HG03432 (cell line): ENCODE results near the gene OLA1.
"Not testable (repeated sequence)": the region's sequence is repeated elsewhere in the genome, so short reads cannot be mapped to it uniquely, and the experiment has no call there.

ENCODE experiments used
- ATAC-seq: cut with Tn5 transposase; IDR thresholded peaks from one replicate; pipeline ENCODE4 v1.9.1; 2021; ENCODE audit warnings: mild to moderate bottlenecking, moderate library complexity; ENCODE audit not compliant: unreplicated experiment

The OLA1 gene

DNA sequence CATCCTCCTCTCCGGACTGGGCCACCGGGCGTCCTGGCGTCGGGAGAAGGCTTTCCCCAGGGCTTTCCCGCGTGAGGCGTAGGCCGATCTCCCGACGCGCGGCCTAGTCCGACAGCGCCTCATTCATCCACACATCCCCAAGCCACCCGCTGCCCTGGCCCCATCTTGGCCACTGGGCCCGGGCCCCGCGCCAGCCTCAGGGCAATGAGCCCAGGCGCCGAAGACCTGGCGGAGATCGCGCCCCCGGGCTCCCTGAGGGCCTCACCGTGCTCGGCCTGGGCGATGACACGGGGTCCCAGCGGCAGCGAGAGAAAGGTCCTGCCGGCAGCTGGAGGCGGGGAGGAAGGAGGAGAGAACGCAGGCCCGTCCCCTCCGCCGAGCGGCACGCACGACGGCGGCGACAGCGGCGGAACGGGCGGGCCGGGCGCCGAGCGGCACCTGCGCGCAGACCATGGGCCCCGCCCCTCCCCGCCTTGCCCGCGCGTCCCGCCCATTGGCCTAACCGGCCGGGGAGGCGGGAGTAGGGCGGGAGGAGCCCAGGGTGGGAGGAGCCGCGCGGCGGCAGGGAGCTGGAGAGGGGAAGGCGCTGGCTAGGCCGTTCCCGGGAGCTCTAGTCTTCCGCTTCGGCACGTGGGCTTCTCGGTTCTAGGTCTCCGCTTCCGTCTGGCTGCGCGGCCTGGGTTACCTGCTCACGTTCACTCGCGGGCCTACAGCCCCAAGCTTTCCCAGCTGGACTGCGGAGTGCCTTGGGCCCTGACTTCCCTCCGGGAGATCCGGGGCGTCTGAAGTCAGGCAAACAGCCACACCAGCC, at the start of gene OLA1:
TSS of gene OLA1 (minus strand) at position 346 of the 811 bp plus-strand sequence. CDS start 1,717 bp downstream, outside the sequence.
- peak; percentile 97 for ATAC-seq

DNA sequence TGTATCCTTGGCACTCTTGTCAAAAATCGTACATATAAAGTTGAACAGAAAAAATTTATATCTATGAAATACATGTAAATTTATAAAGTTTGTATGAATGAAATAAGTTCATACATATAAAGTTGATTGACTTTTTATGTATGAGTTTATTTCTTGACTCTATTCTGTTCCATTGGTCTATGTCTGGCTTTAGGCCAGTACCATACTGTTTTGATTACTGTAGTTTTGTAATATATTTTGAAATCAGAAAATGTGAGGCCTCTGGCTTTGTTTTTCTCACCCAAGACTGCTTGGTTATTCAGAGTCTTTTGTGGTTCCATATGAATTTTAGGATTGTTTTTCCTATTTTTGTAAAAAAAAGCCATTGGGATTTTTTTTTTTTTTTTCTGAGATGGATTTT, 44.6 kb upstream of the OLA1 start:
- no peak for ATAC-seq

DNA sequence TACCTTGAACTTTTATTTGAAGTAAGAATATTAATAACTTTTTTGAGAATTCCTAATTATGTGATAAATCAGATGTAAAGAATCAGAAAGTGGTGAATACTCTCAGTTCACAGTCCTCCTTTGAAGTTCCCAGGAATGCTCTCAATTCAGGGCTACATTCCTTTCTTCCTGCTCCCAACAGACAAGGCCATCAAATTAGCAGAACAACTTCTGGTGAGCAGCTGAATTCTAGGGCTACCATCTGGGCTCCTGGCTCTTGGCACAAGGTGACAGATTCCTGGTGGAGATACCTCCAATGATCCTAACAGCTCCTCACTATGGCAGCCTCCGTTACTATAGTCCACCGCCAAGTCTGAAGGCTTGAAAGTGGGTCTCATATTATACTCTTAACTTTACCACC, 37.8 kb upstream of the OLA1 start:
- no peak for ATAC-seq

DNA sequence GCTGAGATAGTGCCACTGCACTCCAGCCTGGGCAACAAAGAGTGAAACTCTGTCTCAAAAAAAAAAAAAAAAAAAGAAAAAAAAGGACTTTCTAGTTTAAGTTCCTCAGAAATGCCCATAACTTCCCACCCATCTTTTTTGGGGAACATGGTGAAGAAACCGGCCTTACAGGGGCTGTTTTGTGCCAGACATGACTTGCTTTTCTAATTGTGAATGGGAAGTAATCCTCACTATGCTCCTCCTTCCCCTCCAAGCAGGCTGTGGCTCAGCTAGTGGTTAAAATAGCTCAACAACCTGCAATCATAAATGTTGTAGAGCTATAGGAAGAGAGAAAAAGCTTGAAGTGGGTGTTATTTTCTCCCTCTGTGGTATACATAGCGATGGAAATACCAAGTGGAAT, 34.1 kb upstream of the OLA1 start:
- no peak for ATAC-seq

DNA sequence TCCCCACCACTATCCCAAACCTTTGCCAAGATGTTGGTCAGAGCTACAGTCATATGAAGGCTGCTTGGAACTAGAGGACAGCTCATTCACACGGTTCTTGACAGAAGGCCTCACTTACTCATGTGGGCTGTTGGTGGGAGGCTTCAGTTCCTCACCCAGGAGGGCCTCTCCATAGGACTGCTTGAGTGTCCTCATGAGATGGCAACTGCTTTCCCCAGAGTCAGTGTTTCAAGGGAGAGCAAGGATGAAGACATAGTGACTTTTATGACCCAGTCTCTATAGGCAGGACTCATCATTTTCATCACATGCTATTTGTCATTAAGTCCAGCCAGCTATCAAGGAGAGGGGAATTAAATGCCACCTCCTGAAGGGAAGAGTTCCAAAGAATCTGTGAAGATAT, 33.4 kb upstream of the OLA1 start:
- no peak for ATAC-seq

DNA sequence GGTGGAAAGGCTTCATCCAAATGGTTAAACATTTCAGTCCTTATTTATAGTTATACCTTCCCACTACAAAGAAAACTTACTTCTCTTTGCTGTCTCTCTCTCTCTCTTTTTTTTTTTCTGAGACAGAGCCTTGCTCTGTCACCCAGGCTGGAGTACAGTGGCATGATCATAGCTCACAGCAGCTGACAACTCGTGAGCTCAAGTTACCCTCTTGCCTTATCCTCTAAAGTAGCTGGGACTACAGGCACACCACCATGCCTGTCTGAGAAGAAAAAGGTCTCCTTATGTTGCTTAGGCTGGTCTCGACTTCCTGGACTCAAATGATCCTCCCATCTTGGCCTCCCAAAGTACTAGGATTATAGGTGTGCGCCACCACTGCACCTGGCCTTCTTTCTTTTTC, 32.3 kb upstream of the OLA1 start:
- ATAC-seq = no peak

DNA sequence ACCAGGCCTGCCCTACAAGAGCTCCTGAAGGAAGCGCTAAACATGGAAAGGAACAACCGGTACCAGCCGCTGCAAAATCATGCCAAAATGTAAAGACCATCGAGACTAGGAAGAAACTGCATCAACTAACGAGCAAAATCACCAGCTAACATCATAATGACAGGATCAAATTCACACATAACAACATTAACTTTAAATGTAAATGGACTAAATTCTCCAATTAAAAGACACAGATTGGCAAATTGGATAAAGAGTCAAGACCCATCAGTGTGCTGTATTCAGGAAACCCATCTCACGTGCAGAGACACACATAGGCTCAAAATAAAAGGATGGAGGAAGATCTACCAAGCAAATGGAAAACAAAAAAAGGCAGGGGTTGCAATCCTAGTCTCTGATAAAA, 21.9 kb upstream of the OLA1 start:
- not testable (repeated sequence) for ATAC-seq

DNA sequence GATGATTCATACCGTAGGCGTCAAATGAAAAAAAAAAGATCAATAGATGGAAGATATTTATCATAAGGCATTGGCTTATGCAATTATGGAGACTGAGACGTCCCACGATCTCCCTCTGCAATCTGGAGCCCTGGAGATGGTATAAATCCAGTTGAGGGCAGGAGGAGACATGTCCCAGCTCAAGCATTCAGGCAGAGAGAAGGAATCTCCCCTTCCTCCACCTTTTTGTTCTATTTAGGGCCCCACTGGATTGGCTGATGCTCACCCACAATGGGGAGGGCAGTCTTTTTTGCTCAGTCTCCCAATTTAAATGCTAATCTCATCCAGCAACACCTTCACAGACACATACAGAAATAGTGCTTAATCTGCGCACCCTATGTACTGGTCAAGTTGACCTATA, 18.0 kb upstream of the OLA1 start:
- no peak for ATAC-seq

DNA sequence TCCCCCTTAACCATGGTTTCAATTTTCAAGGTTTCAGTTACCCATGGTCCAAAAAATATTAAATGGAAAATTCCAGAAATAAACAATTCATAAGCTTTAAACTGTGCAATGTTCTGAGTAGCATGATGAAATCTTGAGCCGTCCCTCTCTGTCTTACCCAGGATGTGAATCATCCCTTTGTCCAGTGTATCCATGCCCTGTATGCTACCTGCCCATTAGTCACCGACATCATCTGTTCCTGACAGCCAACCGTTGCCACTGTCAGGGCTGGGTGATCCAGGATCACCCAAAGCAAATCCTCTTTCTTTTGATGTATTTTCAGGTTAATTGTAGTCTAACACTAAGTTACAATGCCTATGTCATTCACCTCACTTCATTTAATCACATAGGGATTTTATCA, 15.7 kb upstream of the OLA1 start:
- ATAC-seq = no peak

DNA sequence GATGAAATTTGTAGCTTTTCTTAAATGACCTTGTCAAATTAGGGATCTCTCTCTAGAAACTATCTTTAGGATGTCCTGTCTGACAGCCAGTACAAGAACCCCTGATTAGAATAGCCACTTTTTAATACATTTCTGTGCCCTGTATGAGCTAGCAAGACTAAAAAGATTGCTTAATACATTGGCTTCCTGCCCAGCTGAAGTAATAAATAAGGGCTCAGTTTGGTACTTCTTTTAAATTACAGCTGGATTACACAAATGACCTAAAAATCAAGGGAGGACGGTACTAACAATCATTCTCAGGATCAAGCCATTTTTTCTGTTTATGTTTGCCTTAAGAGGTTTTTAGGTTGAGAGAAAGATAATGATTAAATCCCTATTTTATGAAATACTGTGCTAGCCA, 11.6 kb upstream of the OLA1 start:
- no peak for ATAC-seq

DNA sequence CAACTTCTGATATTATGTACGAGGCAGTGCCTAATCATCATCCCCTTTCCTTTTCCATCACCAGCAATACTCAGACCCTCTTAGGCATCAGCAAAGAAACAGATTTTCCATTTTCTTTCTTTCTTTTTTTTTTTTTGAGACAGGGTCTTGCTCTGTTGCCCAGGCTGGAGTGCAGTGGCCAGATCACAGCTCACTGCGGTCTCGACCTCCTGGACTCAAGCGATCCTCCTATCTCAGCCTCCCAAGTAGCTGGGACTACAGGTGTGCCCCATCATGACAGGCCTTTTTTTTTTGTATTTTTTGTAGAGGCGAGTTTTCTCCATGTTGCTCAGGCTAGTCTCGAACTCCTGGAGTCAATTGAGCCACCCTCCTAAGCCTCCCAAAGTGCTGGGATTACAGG, 5.9 kb upstream of the OLA1 start:
- ATAC-seq = no peak

DNA sequence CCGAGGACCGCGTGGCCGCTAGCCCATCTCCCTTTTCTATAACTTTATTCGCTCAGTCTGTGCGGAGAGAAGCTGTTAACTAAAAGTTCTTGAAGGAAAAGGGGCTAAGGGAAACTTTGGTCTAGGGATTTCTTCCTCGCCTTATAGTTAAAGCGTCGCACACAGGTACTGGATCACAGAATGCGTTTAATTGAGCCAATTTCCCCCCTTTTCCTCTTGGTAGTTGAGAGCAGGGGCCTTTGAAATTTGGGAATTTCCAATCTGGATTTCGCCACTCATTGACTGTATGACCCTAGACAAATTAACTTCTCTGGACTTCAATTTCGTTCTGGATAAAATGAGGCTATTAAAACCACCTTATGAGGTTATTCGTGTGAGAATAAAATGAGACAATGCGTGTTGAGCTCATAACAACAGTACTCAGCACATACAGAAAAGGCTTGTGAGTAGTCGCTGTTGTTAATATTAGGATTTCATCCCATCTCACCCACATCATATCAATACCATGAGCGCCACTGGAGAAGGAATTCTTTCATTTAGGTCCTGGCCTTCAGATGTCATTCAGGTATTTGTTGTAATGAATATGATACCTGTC, 763 bp upstream of the OLA1 start:
- ATAC-seq = no peak

DNA sequence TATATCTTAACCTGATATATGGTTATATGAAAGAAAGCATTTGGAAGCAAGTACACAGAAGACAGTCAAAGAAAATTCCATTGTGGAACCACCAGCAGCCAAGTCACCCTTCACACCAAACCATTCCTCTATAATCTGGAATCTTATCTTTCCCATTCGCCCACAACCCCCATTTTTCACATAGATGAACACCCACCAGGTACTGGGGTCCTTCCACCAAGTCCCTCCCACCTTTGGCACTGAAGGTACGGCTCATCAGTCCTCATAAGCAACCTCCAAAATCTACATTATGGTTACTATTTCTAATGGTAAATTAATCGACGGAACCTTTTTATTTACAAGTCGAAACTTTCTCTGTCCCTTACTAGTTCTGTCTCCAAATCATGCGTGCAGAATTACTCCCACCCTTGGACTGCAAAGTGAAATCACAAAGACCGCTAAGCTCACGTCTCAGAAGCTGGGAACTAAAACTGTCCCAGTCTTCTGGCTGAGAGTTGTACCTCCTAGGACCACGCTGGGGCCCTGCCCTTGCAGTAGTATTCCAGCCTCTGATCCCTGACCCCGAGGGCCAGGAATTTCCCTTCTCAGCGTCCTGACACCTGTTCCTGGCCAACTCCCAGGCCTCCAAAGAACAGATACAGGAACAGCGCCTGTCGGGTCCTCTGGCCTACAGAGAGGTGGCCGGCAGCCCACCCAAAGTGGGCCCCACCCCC, 702 bp downstream of the OLA1 start:
- ATAC-seq = peak; percentile 2

DNA sequence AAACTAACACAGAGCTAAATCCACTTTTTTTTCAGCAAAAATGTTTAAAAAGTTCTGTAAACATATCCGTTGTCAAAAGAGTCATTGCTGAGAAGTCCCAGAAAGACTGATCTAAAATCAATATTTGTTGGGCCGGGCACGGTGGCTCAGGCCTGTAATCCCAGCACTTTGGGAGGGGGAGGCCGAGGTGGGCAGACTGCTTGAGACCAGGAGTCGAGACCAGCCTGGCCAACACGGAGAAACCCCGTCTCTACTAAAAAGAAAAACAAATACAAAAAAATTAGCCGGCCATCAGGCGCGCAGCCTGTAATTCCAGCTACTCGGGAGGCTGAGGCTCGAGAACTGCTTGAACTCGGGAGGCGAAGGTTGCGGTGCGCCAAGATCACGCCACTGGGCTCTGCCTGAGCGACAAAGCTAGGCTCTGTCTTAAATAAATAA, 1.4 kb downstream of the OLA1 start:
- ATAC-seq = no peak

DNA sequence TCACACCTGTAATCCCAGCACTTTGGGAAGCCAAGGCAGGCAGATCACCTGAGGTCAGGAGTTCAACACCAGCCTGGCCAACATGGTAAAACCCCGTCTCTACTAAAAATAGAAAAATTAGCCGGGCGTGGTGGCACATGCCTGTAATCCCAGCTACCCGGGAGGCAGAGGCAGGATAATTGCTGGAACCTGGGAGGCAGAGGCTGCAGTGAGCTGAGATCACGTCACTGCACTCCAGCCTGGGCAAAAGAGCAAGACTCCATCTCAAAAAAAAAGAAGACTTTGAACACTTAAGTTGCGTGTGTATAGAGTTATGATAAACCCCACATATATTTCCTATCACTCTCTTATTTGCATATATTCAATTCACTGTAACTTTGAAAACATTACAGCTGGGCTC, 2.7 kb downstream of the OLA1 start:
- ATAC-seq = not testable (repeated sequence)

DNA sequence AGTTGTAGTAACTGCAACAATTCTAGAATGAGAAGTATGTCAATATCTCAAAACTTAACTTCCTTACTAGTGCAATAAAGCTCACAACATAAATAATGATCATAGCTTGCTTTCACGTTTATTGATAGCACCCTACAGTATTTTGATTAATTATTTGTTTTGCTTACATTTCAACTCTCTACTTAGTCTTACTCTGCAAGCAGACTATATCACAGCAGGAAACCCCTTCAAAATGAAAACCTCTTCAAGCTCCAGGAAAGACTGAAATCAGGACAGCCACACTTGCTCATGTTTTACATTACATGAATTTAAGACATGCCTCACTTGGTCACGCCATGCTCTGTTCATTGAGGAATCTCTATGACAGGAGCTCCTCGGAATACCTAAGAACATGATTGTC, 3.3 kb downstream of the OLA1 start:
- ATAC-seq = no peak

DNA sequence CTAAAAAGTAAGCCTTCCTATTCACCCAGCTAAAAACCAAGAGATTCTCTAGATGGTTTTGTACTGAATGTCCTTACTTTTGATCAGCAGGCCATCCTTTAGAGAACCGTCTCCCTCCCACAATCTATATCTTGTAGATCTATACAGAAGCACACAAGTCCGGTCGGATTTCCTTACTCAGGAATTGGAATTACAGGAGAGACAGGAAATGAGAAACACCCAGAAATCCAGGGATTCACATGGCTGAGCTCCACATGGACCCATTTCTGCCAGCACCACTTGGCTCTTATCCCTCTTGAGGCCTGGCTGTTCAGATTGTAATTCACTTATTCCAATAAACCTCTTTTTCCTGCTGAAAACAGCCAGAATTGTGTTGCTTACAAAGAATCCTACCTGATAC, 4.5 kb downstream of the OLA1 start:
- no peak for ATAC-seq

DNA sequence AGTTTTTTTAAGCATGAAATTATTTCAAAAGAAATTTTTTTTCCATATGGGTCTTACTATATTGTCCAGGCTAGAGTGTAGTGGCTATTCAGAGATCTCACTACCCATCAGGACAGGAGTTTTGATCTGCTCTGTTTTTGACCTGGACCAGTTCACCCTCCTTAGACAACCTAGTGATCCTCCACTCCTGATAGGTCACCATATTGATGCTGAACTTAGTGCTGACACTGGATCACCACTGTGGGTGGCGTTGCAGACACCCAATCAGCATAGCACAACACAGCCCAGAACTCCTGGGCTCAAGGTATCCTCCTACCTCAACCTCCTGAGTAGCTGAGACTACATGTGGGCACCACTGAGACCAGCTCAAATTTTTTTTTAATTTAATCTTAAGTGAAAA, 8.2 kb downstream of the OLA1 start:
- ATAC-seq = no peak

DNA sequence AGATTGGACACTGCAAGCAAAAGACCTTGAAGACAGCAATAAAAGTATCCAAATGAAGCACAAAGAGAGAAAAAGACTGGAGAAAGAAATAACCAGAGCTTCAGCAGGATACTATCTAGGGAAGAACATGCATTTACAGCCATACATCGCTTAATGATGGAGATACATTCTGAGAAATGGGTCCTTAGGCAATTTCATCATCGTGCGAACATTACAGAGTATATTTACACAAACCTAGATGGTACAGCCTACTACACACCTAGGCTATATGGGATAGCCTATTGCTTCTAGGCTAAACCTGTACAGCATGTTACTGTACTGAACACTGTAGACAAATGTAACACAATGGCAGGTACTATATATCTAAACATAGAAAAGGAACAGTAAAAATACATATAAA, 11.9 kb downstream of the OLA1 start:
- no peak for ATAC-seq

DNA sequence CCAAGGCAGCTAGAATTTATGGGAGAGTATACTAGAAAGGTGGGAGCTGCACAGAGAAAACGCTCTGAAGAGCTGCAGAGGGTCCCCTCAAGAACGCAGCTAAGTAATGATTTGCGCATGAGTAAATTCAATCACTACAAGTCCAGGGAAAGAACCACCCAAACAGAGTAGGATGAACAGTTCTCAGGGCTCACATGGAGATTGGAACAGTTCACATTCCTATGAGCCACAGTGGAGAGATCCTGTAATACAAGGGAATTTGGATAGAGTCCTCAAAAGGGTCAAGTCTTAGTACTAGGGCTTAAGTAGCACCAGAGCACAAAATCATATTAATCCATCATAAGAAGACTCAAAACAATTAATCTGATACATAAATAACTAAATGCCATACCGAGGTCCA, 12.7 kb downstream of the OLA1 start:
- no peak for ATAC-seq

DNA sequence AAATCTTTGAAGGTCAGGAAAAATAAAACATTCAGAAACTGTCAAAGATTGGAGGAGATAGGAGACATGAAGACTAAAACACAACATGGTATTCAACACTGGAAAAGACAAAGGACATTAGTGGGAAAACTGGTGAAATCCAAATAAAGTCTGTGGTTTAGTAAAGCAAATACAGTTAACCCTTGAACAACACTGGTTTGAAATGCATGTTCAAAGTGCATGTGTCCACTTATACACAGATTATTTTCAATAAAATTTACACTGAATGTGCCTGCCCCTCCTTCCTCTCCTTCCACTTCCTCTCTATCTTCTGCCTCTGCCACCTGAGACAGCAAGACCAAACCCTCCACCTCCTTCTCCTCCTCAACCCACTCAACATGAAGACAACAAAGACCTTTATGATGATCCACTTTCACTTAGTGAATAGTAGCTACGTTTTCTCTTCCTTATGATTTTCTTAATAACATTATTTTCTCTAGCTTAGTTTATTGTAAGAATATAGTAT, 14.5 kb downstream of the OLA1 start:
- no peak for ATAC-seq

DNA sequence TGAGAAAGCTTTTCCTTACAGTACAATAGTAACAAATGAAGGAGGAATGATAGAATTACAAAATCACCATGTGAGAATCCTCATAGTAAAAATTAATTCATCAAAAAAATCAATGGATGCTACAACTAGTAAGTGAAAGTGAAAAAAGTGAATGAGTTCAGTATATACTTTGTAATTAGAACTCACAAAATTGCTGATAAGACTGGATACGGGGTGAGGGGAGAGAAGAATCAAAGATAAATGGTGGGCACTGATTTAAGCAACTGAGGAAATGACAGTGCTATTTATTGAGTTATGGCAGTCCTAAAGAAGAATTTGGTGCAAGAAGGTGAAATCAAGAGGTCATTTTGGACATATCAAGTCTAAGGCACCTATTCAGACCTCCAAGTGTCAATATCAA, 20.6 kb downstream of the OLA1 start:
- ATAC-seq = no peak
